ENCODE data around the gene LPCAT4.
"Not testable (repeated sequence)": the region's sequence is repeated elsewhere in the genome, so short reads cannot be mapped to it uniquely, and the experiment has no call there.

The LPCAT4 gene

DNA sequence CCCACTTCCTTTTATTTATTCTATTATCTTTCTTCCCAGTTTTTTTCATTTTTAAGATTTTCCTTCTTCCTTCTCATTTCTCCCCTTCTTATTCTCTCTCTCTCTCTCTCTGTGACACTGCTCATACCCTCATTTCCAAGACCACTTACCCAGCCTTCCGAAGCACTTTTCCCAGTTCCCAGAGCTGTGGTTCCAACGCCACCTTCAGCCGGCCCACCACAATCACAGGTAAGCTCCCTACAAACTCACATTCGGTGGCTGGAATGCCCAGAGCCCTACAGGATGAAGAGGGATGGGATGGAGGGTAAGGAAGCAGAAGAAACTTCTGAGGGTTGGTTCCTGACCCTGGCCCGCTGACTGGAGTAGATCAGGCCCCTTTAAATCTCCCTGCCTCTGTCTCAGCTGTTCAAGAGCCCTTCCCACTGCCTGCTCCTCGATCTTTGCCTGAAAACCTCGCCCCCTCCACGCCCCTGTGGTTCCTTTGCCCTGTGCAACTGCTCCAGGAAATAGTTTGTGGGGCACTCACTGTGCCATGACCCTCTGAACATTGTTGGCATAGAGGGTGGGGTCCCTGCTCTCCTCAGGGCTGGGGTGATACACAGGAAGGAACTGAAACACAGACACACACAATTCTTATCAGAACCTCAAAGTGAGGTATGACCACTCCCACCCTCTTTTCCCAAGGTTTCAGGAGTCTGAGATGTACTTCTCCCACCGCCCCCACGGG lies 4.8 kb downstream of the LPCAT4 start:
- no peak for DNase-seq (ENCODE audit: low read depth in 2 of 2, low spot score in 1 of 2)

- DNase-seq (ENCODE audit: low read depth in 2 of 2, low spot score in 1 of 2): no peak
Observed at GRCh38 chr15:34361278-34361677, 5.7 kb downstream of the LPCAT4 start.

- no peak for DNase-seq (ENCODE audit: low read depth in 2 of 2, low spot score in 1 of 2)
Observed at GRCh38 chr15:34360298-34360697, 6.7 kb downstream of the LPCAT4 start.

DNA sequence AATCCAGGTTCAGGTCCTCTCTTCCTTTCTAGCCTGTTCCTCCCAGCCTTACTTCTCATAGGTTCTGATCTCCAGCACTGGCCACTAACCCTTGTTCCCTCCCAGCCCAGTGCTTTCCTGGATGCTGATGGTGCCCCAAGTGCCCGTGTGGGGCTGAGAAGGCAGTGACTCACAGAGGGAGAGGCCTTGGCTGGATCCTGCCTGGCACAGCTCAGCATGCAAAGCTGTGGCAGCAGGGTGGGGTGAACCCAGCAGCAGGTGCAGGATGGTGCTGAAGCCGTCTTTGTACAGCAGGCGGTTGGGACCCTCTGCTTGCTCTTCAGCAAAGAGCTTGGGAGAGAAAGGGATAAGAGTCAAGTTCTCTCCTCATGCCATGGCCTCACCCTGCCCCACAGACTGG lies 7.6 kb downstream of the LPCAT4 start:
- DNase-seq (ENCODE audit: low read depth in 2 of 2, low spot score in 1 of 2): no peak

GRCh38 chr15:34358948-34359347 lies 8.0 kb downstream of the LPCAT4 start:
- no peak for DNase-seq (ENCODE audit: low read depth in 2 of 2, low spot score in 1 of 2)

- no peak for DNase-seq (ENCODE audit: low read depth in 2 of 2, low spot score in 1 of 2)
Observed at GRCh38 chr15:34358367-34358766, 8.6 kb downstream of the LPCAT4 start.

DNA sequence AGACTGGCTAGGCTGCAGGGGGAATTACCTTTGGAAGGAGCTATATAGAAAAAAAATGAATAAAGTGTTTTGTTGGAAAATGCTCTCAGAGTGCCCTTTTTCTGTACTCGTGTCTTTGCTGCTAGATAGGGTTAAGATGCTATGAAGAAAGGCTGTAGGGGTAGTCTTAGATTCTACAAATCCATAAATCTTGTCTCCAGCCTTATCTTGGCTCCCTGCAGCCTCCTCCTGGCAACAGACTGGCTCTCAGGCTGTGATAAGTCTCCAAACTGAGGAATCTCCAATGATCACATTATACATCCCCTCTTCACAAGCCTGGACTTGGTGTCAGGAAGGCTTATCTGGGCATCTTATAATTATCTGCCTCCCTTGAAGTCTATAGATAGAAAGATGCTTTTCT lies 9.3 kb downstream of the LPCAT4 start:
- DNase-seq (ENCODE audit: low read depth in 2 of 2, low spot score in 1 of 2): no peak

GRCh38 chr15:34355241-34355640 lies 11.8 kb downstream of the LPCAT4 start:
- DNase-seq (ENCODE audit: low read depth in 2 of 2, low spot score in 1 of 2): no peak

- no peak for DNase-seq (ENCODE audit: low read depth in 2 of 2, low spot score in 1 of 2)
Observed at GRCh38 chr15:34354286-34354685, 12.7 kb downstream of the LPCAT4 start.

GRCh38 chr15:34353627-34354026 lies 13.4 kb downstream of the LPCAT4 start:
- no peak for DNase-seq (ENCODE audit: low read depth in 2 of 2, low spot score in 1 of 2)

DNA sequence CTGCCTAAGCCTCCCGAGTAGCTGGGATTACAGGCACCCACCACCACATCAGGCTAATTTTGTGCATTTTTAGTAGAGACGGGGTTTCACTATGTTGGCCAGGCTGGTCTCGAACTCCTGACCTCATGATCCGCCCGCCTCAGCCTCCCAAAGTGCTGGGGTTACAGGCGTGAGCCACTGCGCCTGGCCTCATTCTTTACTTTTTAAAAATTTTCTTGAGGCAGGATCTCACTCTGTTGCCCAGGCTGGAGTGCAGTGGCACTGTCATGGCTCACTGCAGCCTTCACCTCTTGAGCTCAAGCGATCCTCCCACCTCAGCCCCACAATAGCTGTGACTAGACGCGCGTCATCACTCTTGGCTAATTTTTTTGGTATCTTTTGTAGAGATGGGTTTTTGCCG lies 14.0 kb downstream of the LPCAT4 start:
- not testable (repeated sequence) for DNase-seq (ENCODE audit: low read depth in 2 of 2, low spot score in 1 of 2)

- DNase-seq (ENCODE audit: low read depth in 2 of 2, low spot score in 1 of 2): no peak
Observed at GRCh38 chr15:34349769-34350168, 17.2 kb downstream of the LPCAT4 start.

GRCh38 chr15:34348735-34349300 lies 18.2 kb downstream of the LPCAT4 start:
- DNase-seq (ENCODE audit: low read depth in 2 of 2, low spot score in 1 of 2): no peak

DNA sequence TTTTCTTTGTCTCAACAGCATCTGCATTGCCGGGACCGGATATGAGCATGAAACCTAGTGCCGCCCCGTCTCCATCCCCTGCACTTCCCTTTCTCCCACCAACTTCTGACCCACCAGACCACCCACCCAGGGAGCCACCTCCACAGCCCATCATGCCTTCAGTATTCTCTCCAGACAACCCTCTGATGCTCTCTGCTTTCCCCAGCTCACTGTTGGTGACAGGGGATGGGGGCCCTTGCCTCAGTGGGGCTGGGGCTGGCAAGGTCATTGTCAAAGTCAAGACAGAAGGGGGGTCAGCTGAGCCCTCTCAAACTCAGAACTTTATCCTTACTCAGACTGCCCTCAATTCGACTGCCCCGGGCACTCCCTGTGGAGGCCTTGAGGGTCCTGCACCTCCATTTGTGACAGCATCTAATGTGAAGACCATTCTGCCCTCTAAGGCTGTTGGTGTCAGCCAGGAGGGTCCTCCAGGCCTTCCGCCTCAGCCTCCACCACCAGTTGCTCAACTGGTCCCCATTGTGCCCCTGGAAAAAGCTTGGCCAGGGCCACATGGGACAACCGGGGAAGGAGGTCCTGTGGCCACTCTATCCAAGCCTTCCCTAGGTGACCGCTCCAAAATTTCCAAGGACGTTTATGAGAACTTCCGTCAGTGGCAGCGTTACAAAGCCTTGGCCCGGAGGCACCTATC lies 18.9 kb downstream of the LPCAT4 start:
- no peak for DNase-seq (ENCODE audit: low read depth in 2 of 2, low spot score in 1 of 2)

GRCh38 chr15:34342737-34343575 lies 24.0 kb downstream of the LPCAT4 start, which contains the start of the genes NOP10 and NUTM1:
Gene NOP10, minus strand, starts transcription at chr15:34343136. Its CDS starts 63 bp downstream, at chr15:34343073.
Gene NUTM1, plus strand, starts transcription at chr15:34343315. Its CDS starts 382 bp downstream, at chr15:34343697.
- DNase-seq (ENCODE audit: low read depth in 2 of 2, low spot score in 1 of 2): peak; percentile 82 to 96

- not testable (repeated sequence) for DNase-seq (ENCODE audit: low read depth in 2 of 2, low spot score in 1 of 2)
Observed at GRCh38 chr15:34342213-34342736, 24.7 kb downstream of the LPCAT4 start.

- no peak for DNase-seq (ENCODE audit: low read depth in 2 of 2, low spot score in 1 of 2)
Observed at GRCh38 chr15:34341381-34342212, 25.4 kb downstream of the LPCAT4 start.

DNA sequence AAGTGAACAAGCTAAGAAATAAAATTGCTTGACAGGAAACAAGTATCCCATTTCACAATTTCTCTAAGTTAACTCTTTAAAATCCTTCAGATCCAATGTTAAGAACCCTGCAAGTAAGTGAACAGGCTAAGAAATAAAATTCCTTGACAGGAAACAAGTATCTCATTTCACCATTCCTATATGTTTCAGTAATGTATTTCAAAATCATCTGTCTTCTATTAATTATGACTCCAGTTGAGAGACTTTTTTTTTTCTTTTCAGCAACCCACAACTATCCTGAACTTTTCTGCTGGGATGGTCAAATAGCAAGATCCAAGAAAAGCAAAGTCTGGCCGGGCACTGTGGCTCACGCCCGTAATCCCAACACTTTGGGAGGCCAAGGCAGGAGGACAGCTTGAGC lies 27.1 kb downstream of the LPCAT4 start:
- DNase-seq (ENCODE audit: low read depth in 2 of 2, low spot score in 1 of 2): no peak

- no peak for DNase-seq (ENCODE audit: low read depth in 2 of 2, low spot score in 1 of 2)
Observed at GRCh38 chr15:34338347-34338746, 28.6 kb downstream of the LPCAT4 start.

Measured in stimulated activated CD8-positive, alpha-beta memory T cell treated with anti-CD3 and anti-CD28 coated beads, Interleukin-4, amount 100 ng/mL, for 4 hours (primary cell).